Measurements from ENCODE around the gene CLCN1. TPM values are rescaled to one million over a fixed set of nuclear protein-coding genes. Genes with fewer than 3 reads are reported as not detected.

CLCN1 gene
- total and polyA plus RNA-seq, 2 of the 8 experiments (the other 6 are each of a cell fraction or from before 2014, with no cell fraction given), result 0.36 to 0.41 TPM

DNA sequence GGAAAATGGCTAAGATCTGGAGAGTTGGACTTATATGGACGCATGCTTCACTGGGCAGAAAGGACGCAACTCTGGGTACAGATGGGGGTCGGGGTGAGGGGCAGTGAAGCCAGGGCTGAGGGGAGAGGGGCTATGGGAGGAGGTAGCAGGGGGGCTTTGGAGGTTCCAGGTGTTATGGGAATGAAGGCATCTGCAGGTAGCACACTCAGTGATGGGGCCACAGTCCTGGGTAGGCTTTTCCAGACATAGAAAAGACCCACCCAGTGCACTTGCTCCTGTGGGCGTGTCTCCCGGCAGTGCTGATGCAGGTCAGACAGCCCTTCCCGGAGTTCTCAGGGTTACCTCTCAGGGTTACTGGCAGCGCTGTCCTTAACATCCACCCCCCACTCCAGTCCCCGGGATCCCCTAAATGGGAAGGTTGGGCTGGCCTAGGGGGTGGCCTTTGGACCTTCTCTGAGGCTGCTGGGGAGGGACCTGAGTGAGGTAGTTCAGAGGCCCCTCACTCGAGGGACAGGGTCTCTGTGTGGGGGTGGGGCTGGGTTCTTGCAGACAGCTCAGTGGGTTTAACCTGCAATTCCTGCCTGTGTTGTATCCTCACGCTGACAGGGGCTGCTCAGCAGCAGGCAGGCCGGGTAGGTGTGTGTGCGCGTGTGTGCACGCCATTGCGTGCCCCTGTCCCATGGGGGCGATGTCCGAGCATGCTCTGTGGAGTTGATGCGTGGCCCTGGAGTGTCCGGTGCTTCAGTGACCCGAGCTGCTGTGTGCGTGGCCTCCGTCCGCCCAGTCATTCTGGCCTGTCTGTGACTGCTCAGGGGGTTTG, 71.5 kb downstream of the CLCN1 start (continued):
- TF ChIP-seq, protein P1, sequence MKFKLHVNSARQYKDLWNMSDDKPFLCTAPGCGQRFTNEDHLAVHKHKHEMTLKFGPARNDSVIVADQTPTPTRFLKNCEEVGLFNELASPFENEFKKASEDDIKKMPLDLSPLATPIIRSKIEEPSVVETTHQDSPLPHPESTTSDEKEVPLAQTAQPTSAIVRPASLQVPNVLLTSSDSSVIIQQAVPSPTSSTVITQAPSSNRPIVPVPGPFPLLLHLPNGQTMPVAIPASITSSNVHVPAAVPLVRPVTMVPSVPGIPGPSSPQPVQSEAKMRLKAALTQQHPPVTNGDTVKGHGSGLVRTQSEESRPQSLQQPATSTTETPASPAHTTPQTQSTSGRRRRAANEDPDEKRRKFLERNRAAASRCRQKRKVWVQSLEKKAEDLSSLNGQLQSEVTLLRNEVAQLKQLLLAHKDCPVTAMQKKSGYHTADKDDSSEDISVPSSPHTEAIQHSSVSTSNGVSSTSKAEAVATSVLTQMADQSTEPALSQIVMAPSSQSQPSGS (IDR thresholded peaks at IDR 0.05; ENCODE audit: low read length), result no peak
- TF ChIP-seq RFX5 (IDR thresholded peaks at IDR 0.05; ENCODE audit: borderline replicate concordance, low read depth, low read length) (no peak), NANOG (IDR thresholded peaks at IDR 0.05; ENCODE audit: insufficient read depth, low read depth, low read length, poor library complexity, severe bottlenecking) (no peak), SIRT6 (IDR thresholded peaks at IDR 0.05; ENCODE audit: low read length) (peak; percentile 67), YY1 (IDR thresholded peaks at IDR 0.05; ENCODE audit: low read depth, low read length) (no peak), CREB1 (IDR thresholded peaks at IDR 0.05) (peak; percentile 49; the same call in 1 of the 2 replicates), BACH1 (IDR thresholded peaks at IDR 0.05; ENCODE audit: low read length) (no peak), SP2 (IDR thresholded peaks at IDR 0.05; ENCODE audit: low read length) (no peak), EZH2 (IDR thresholded peaks at IDR 0.05; ENCODE audit: low read depth, low read length, severe bottlenecking) (no peak), SUZ12 (IDR thresholded peaks at IDR 0.05; ENCODE audit: low read length) (no peak), SRF (IDR thresholded peaks at IDR 0.05; ENCODE audit: low read depth, low read length) (no peak), POLR2A (IDR thresholded peaks at IDR 0.05; ENCODE audit: control extremely low read depth in 1 of 2, low read depth in 2 of 2, low read length in 2 of 2) (peak in 1 of 2 experiments; percentile 62; a peak in 2 of 3 replicates), NRF1 (IDR thresholded peaks at IDR 0.05; ENCODE audit: low read depth, low read length) (no peak), JUN (IDR thresholded peaks at IDR 0.05; ENCODE audit: low read depth, low read length) (no peak), SIX5 (IDR thresholded peaks at IDR 0.05; ENCODE audit: low read depth, low read length) (no peak), GABPA (IDR thresholded peaks at IDR 0.05; ENCODE audit: borderline replicate concordance, insufficient read depth, low read length) (no peak), RBBP5 (IDR thresholded peaks at IDR 0.05; ENCODE audit: borderline replicate concordance, low read depth, low read length) (no peak), ASH2L (IDR thresholded peaks at IDR 0.05; ENCODE audit: low read length) (no peak), CHD1 (IDR thresholded peaks at IDR 0.05; ENCODE audit: low read depth, low read length) (no peak), TBP (IDR thresholded peaks at IDR 0.05; ENCODE audit: low read depth, low read length) (no peak)
- TF ChIP-seq, protein P2, sequence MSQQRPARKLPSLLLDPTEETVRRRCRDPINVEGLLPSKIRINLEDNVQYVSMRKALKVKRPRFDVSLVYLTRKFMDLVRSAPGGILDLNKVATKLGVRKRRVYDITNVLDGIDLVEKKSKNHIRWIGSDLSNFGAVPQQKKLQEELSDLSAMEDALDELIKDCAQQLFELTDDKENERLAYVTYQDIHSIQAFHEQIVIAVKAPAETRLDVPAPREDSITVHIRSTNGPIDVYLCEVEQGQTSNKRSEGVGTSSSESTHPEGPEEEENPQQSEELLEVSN (IDR thresholded peaks at IDR 0.05), result no peak
